GM18526 (cell line): ENCODE results near the gene NCF4.

Experiments
- POLR2A ChIP-seq: IDR thresholded peaks from 3 replicates; pipeline ENCODE4 v1.6.1; 2011; ENCODE audit not compliant: insufficient read length; ENCODE audit errors: extremely low read depth

Gene NCF4

GRCh38 chr22:36830601-36831000 lies 30.2 kb upstream of the NCF4 start:
- no peak for TF ChIP-seq POLR2A

- no peak for TF ChIP-seq POLR2A
These were observed 29.6 kb upstream of the NCF4 start for GRCh38 chr22:36831206-36831605.

- no peak for TF ChIP-seq POLR2A
These were observed 29.1 kb upstream of the NCF4 start for GRCh38 chr22:36831717-36832116.

- no peak for TF ChIP-seq POLR2A
These were observed 27.7 kb upstream of the NCF4 start for GRCh38 chr22:36833073-36833472.

GRCh38 chr22:36835903-36836302 lies 24.9 kb upstream of the NCF4 start:
- TF ChIP-seq POLR2A = no peak

- no peak for TF ChIP-seq POLR2A
These were observed 22.4 kb upstream of the NCF4 start for GRCh38 chr22:36838119-36839030.

GRCh38 chr22:36839356-36840073 lies 21.3 kb upstream of the NCF4 start:
- TF ChIP-seq POLR2A = no peak

- no peak for TF ChIP-seq POLR2A
These were observed 20.7 kb upstream of the NCF4 start for GRCh38 chr22:36840106-36840505.

- no peak for TF ChIP-seq POLR2A
These were observed 14.5 kb upstream of the NCF4 start for GRCh38 chr22:36846271-36846670.

- no peak for TF ChIP-seq POLR2A
These were observed 13.9 kb upstream of the NCF4 start for GRCh38 chr22:36846949-36847348.

- TF ChIP-seq POLR2A = no peak
These were observed 10.8 kb upstream of the NCF4 start for GRCh38 chr22:36850056-36850455.

GRCh38 chr22:36850682-36851081 lies 10.1 kb upstream of the NCF4 start:
- TF ChIP-seq POLR2A = no peak

GRCh38 chr22:36852056-36852973 lies 8.5 kb upstream of the NCF4 start:
- no peak for TF ChIP-seq POLR2A

GRCh38 chr22:36853407-36854099 lies 7.3 kb upstream of the NCF4 start:
- peak; percentile 25 for TF ChIP-seq POLR2A

- TF ChIP-seq POLR2A = no peak
These were observed 5.3 kb upstream of the NCF4 start for GRCh38 chr22:36855478-36855877.
